ENCODE results near the gene RYR2.
"Not testable (repeated sequence)": the region's sequence is repeated elsewhere in the genome, so short reads cannot be mapped to it uniquely, and the experiment has no call there.

The RYR2 gene

GRCh38 chr1:237091691-237092090 is 49.7 kb downstream of the RYR2 start:
- DNase-seq: no peak

- DNase-seq: no peak
These were observed 51.7 kb downstream of the RYR2 start for GRCh38 chr1:237093691-237094090.

- no peak for DNase-seq
These were observed 56.6 kb downstream of the RYR2 start for GRCh38 chr1:237098541-237098940.

GRCh38 chr1:237103021-237103420 is 61.0 kb downstream of the RYR2 start:
- no peak for DNase-seq

GRCh38 chr1:237104096-237104495 is 62.1 kb downstream of the RYR2 start:
- DNase-seq: no peak

- DNase-seq: no peak
These were observed 63.8 kb downstream of the RYR2 start for GRCh38 chr1:237105826-237106225.

- no peak for DNase-seq
These were observed 66.5 kb downstream of the RYR2 start for GRCh38 chr1:237108297-237109040.

- no peak for DNase-seq
These were observed 69.8 kb downstream of the RYR2 start for GRCh38 chr1:237111807-237112206.

- DNase-seq: no peak
These were observed 70.7 kb downstream of the RYR2 start for GRCh38 chr1:237112663-237113062.

- DNase-seq: no peak
These were observed 73.1 kb downstream of the RYR2 start for GRCh38 chr1:237115035-237115434.

- DNase-seq: no peak
These were observed 77.1 kb downstream of the RYR2 start for GRCh38 chr1:237119091-237119490.

GRCh38 chr1:237120683-237121082 is 78.7 kb downstream of the RYR2 start:
- DNase-seq: no peak

GRCh38 chr1:237124856-237125462 is 83.0 kb downstream of the RYR2 start:
- no peak for DNase-seq

GRCh38 chr1:237126180-237126579 is 84.2 kb downstream of the RYR2 start:
- no peak for DNase-seq

GRCh38 chr1:237127301-237127700 is 85.3 kb downstream of the RYR2 start:
- not testable (repeated sequence) for DNase-seq

- no peak for DNase-seq
These were observed 91.9 kb downstream of the RYR2 start for GRCh38 chr1:237133921-237134320.

- no peak for DNase-seq
These were observed 92.9 kb downstream of the RYR2 start for GRCh38 chr1:237134929-237135328.

GRCh38 chr1:237138551-237138950 is 96.6 kb downstream of the RYR2 start:
- DNase-seq: no peak

- DNase-seq: no peak
These were observed 97.7 kb downstream of the RYR2 start for GRCh38 chr1:237139732-237140131.

GRCh38 chr1:237140986-237141385 is 99.0 kb downstream of the RYR2 start:
- DNase-seq: no peak

- no peak for DNase-seq
These were observed 99.5 kb downstream of the RYR2 start for GRCh38 chr1:237141502-237141901.

- DNase-seq: no peak
These were observed 103.6 kb downstream of the RYR2 start for GRCh38 chr1:237145379-237146135.

GRCh38 chr1:237146241-237146640 is 104.3 kb downstream of the RYR2 start:
- no peak for DNase-seq

GRCh38 chr1:237149857-237150256 is 107.9 kb downstream of the RYR2 start:
- DNase-seq: no peak
